Anterior cingulate cortex (tissue), 58 donors: ENCODE results near the gene NPC1L1.
"Not testable (repeated sequence)": the region's sequence is repeated elsewhere in the genome, so short reads cannot be mapped to it uniquely, and the experiment has no call there.

ENCODE experiments used
- DNase-seq, 58 donors: peaks; one replicate each; lab custom pipeline; 2025; lab: John Stamatoyannopoulos, UW

The NPC1L1 gene

GRCh38 chr7:44508328-44509030 is 32.7 kb downstream of the NPC1L1 start:
- DNase-seq: no peak

GRCh38 chr7:44506592-44507288 is 34.4 kb downstream of the NPC1L1 start:
- DNase-seq: not testable (repeated sequence)

- DNase-seq: no peak
Observed at GRCh38 chr7:44505595-44505994, 35.5 kb downstream of the NPC1L1 start.

- no peak for DNase-seq
Observed at GRCh38 chr7:44498230-44498954, 42.7 kb downstream of the NPC1L1 start.

GRCh38 chr7:44497155-44498027 is 43.7 kb downstream of the NPC1L1 start:
- no peak for DNase-seq

- no peak for DNase-seq
Observed at GRCh38 chr7:44496385-44496784, 44.7 kb downstream of the NPC1L1 start.

- DNase-seq: no peak
Observed at GRCh38 chr7:44494960-44495359, 46.2 kb downstream of the NPC1L1 start.

GRCh38 chr7:44491229-44491628 is 49.9 kb downstream of the NPC1L1 start:
- DNase-seq: no peak

- peak in 57 of 58 donors; percentile 54 to 93 (median 83) for DNase-seq
Observed at GRCh38 chr7:44490351-44491200, 50.6 kb downstream of the NPC1L1 start, which contains the start of gene NUDCD3. Gene NUDCD3 (minus strand): TSS chr7:44490658. CDS start chr7:44490600, 58 bp downstream.

- peak in 2 of 58 donors; percentile 52 to 67 for DNase-seq
Observed at GRCh38 chr7:44489955-44490350, 51.2 kb downstream of the NPC1L1 start.

GRCh38 chr7:44488955-44489354 is 52.2 kb downstream of the NPC1L1 start:
- no peak for DNase-seq

GRCh38 chr7:44486693-44487092 is 54.4 kb downstream of the NPC1L1 start:
- DNase-seq: no peak

- DNase-seq: no peak
Observed at GRCh38 chr7:44486001-44486400, 55.1 kb downstream of the NPC1L1 start.

GRCh38 chr7:44484482-44485313 is 56.4 kb downstream of the NPC1L1 start:
- no peak for DNase-seq

- DNase-seq: no peak
Observed at GRCh38 chr7:44482502-44483485, 58.3 kb downstream of the NPC1L1 start.

GRCh38 chr7:44477938-44478337 is 63.2 kb downstream of the NPC1L1 start:
- DNase-seq: no peak
